NCI-H1105 treated with DMSO at 0.1 percent for 48 hours (cell line): ENCODE measurements around the gene CCSER2.
"Not testable (repeated sequence)": the region's sequence is repeated elsewhere in the genome, so short reads cannot be mapped to it uniquely, and the experiment has no call there.

Source experiments
- DNase-seq: peaks from one replicate; lab custom pipeline; 2025; lab: John Stamatoyannopoulos, UW

Gene CCSER2

GRCh38 chr10:84314275-84314674 lies 14.1 kb upstream of the CCSER2 start:
- DNase-seq = no peak

- DNase-seq = no peak
These were observed 11.2 kb upstream of the CCSER2 start for GRCh38 chr10:84317174-84317573.

- no peak for DNase-seq
These were observed 6.5 kb upstream of the CCSER2 start for GRCh38 chr10:84321902-84322301.

DNA sequence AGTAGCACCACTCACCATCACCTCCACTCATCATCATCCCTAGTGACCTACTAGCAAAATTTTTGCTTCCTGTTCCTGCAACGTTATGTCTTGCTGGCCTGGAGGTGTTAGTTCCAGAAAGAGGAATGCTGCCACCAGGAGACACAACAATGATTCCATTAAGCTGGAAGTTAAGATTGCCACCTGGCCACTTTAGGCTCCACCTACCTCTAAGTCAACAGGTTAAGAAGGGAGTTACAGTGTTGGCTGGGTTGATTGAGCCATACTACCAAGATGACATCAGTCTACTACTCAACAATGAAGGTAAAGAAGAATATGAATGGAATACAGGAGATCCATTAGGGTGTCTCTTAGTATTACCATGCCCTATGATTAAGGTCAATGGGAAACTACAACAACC lies 4.8 kb upstream of the CCSER2 start:
- not testable (repeated sequence) for DNase-seq

GRCh38 chr10:84326995-84327394 lies 1.4 kb upstream of the CCSER2 start:
- DNase-seq = not testable (repeated sequence)

DNA sequence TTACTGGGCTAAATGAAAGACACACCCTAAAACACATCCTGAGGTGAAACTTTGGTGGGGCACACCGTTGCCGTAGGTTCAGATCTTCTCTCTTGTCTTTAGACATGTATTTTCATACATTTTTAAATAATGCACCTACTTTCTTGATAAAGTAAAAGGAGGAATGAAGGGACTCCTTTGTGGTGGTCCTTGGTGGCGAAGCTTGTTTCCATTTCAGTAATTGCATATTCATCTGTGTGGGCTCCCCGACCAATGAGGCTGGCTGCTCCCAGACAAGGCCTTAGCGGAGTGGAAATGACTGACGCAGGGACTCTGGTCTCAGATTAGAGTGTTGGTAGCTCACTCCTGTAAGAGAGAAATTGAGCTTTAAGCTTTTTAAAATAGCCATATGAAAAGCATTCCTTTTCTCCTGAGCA lies 815 bp downstream of the CCSER2 start:
- DNase-seq = peak; percentile 14

DNA sequence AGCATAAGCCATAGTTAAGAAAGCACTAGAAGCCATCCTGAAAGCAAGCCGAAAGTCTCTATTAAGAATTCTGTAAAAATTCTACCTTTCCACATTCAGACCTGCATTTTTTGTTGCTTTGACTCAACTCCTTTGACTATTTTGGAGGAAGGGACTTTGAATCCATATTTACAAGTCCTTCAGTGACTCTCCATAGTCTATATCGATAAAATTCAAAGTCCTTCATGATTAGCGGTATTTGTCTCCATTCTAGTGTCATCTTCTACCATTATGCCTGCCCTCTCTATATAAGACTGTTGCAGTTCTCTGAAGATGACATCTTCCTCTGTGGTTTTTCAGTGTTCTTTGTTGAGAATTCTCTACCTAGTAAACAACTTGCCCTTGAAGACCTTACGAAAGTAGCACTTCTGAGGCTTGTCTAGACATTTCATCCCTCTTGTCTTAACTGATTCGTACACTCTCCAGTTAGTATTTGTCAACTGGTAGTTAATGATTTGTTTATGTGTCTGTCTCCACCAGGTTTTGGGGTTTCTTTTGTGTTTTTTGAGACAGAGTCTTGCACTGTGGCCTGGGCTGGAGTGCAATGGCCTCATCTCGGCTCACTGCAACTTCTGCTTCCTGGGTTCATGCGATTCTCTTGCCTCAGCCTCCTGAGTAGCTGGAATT lies 1.7 kb downstream of the CCSER2 start:
- no peak for DNase-seq

DNA sequence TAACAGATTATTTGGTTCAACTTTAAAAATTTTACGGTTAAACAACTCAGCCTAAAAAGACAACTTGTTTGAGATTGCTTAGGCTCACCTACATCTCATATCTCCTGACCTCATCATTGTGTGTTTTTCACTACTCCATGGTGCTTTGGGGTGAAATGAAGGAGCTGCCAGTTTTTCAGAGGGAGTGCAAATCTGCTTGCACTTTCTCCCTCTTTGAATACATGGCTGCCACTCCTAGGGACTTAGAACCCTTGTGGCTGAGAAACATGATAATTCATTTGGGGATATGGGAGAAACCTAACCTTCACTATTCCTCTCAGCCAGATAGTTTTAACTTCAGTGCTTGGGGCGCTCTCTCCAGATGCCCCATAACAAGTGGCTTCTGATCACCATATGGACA lies 2.7 kb downstream of the CCSER2 start:
- DNase-seq = no peak

GRCh38 chr10:84333864-84334451 lies 5.6 kb downstream of the CCSER2 start:
- no peak for DNase-seq

DNA sequence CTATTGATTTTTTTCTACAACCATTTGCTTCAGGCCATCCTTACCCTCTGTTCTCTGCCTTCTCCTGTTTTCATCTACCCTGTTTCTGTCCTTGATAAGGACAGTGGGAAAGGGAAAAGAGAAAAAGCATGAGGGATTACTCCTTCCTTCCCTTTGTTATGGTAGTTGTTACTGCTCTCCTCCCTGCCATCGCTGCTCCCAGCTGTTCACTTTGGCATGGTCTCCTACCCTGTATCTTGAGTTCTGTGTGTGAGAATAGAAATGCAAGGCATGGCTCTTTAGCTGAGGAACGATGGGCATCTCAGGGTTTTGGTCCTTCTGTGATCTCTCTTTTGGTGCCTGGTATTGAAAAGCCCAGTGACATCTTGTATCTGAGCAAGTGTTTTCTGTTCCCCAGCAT lies 6.4 kb downstream of the CCSER2 start:
- no peak for DNase-seq

DNA sequence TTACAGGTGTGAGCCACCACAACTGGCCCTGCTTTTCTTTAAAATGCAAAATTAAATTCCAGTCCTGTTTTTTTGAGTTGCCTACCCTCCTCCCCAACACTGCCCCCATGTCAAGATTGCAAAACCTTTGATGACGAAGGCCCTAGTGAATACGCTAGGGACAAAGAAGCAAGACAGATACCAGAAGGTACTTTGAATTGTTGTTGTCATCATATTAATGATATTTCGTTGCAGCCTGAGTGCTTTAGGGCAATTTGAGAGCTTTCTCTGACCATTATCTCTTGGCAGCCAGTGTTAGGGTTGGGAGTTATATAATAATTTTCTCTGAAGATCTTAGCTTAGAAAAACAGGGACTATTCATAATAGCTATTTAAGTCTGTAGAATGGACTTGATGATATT lies 7.1 kb downstream of the CCSER2 start:
- DNase-seq = peak; percentile 9

- DNase-seq = no peak
These were observed 8.2 kb downstream of the CCSER2 start for GRCh38 chr10:84336406-84337090.

GRCh38 chr10:84337199-84337598 lies 8.8 kb downstream of the CCSER2 start:
- no peak for DNase-seq

- no peak for DNase-seq
These were observed 10.6 kb downstream of the CCSER2 start for GRCh38 chr10:84339025-84339424.

GRCh38 chr10:84340187-84340586 lies 11.8 kb downstream of the CCSER2 start:
- no peak for DNase-seq

DNA sequence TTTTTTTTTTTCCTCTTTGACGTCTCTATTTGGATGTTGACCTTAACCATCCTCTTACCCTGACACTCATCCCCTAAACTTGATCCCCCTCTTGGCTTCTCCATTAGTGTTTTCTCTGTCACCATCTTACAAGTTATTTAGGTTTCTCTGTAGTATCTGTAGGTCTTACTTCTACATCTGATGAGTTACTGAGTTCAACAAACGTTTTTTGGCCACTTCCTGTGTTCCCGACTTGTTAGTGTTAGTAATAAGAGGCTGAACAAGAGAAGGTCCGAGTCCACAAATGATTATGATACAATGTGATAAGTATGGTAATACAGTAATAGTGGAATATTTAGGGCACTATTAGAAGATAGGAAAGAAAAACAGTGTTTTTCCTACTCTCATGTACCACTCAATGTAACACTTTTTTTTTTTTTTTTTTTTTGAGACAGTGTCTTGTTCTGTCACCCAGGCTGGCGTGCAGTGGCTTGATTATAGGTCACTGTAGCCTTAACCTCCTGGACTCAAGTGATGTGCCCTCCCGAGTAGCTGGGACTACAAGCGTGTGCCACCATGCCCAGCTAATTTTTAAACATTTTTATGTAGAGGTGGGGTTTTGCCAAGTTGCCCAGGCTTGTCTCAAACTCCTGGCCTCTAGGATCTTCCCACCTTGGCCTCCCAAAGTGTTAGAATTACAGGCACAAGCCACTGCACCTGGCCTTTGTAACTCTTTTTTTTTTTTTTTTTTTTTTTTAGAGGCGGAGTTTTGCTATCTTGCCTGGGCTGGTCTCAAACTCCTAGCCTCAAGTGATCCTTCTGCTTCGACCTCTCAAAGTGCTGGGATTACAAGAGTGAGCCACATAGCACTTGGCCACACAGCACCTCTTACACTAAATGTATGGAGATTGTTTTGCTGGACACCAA lies 12.5 kb downstream of the CCSER2 start:
- DNase-seq = no peak

GRCh38 chr10:84341538-84341856 lies 13.1 kb downstream of the CCSER2 start:
- no peak for DNase-seq

GRCh38 chr10:84341983-84342382 lies 13.6 kb downstream of the CCSER2 start:
- DNase-seq = no peak

DNA sequence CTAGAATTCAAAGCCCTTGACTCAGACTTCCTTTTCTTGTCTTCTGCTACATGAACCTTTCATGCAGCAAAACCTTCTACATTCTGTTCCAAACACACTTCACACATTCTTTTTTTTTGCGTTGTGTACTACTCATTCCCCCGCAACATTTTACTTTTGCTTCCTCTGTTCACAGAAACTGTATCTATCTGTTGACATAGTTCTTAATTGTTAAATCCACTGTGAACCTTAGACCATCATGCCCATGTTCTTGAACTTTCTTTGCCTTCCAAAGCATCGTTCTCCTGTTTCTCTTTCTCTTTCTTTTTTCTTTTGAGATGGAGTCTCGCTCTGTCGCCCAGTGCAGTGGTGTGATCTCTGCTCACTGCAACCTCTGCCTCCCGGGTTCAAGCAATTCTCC lies 14.2 kb downstream of the CCSER2 start:
- no peak for DNase-seq

DNA sequence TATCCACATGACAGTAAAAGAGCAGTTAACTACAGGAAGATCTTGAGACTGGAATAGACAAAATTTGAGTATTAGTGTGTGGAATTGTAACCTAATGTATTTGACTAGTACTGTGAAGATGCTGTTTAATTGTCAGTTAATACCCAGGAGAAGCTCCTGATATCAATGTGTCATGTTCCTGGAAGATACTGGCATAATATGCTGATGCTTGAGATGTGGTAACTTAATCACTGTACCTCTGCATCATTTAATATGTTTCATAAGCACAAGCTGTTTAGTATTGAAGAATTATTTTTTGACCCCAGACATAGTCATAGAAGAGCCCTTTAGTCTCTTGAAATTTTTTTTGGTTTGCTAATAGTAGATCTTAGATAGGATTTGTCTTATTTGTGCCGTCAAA lies 15.4 kb downstream of the CCSER2 start:
- no peak for DNase-seq

- no peak for DNase-seq
These were observed 16.1 kb downstream of the CCSER2 start for GRCh38 chr10:84344526-84344925.

GRCh38 chr10:84347575-84348002 lies 19.2 kb downstream of the CCSER2 start:
- DNase-seq = not testable (repeated sequence)

DNA sequence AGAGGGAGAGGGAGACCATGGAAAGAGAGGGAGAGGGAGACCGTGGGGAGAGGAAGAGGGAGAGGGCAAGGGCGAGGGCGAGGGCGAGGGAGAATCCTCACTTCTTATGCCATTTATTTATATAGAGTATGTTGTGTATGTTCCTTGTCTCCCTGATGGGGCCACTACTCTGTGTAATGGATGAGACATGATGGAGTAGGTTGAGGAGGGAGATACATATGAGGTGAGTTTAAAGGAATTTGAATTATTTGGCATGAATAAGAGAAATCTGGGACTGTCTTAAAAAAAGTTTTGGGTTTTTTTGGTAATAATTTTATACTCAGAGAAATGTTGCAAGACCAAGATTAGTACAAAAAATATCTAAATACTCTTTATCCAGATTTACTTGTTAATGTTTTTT lies 20.1 kb downstream of the CCSER2 start:
- no peak for DNase-seq
